PFSK-1 (cell line): ENCODE data around the gene CXXC1.

Source experiments
- FOXP2 ChIP-seq: optimal IDR thresholded peaks from 2 replicates; pipeline ENCODE3; 2011; ENCODE audit warnings: borderline replicate concordance, control low read depth, inconsistent platforms; ENCODE audit not compliant: insufficient read depth; ENCODE audit errors: extremely low read length, extremely low read depth
- POLR2AphosphoS5 ChIP-seq: IDR thresholded peaks from 2 replicates; pipeline ENCODE4 v1.6.1; 2012; ENCODE audit warnings: low read depth, mild to moderate bottlenecking, control low read depth, low read length, moderate library complexity
- REST ChIP-seq, 2 experiments: IDR thresholded peaks; 2 replicates each; pipeline versions ENCODE4 v1.6.1 to v1.8.0; 2011 to 2012; ENCODE audit warnings: low read depth in 2 of 2, low read length in 2 of 2, control low read depth in 1 of 2, inconsistent platforms in 1 of 2, mild to moderate bottlenecking in 1 of 2, moderate library complexity in 1 of 2; ENCODE audit not compliant: insufficient read depth in 1 of 2
- SIN3A ChIP-seq: IDR thresholded peaks from 2 replicates; pipeline ENCODE4 v1.6.1; 2012; ENCODE audit warnings: mild to moderate bottlenecking, low read length, moderate library complexity, borderline replicate concordance; ENCODE audit not compliant: insufficient read depth
- TAF1 ChIP-seq: IDR thresholded peaks from 2 replicates; pipeline ENCODE4 v1.6.1; 2012; ENCODE audit warnings: low read length, control low read depth, borderline replicate concordance; ENCODE audit not compliant: insufficient read depth

The CXXC1 gene

GRCh38 chr18:50250935-50251334 is 36.6 kb downstream of the CXXC1 start:
- TF ChIP-seq FOXP2 (no peak), POLR2AphosphoS5 (no peak)

DNA sequence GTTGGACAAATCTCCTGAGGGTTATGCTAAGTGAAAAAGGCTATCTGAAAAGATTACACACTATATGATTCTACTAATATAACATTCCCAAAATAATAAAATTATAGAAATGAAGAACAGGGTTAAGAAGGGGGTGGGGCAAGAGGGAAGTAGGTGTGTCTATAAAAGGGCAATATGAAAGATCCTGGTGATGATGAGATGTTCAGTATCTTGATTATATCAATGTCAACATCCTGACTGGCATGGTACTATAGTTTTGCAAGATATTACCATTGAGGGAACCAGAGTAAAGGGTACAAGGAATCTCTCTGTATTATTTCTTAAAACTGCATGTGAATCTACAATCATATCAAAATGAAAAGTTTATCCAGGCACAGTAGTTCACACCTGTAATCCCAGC is 37.9 kb downstream of the CXXC1 start:
- TF ChIP-seq FOXP2 = no peak
- no peak for TF ChIP-seq TAF1
- no peak for TF ChIP-seq POLR2AphosphoS5
- TF ChIP-seq SIN3A = no peak
- no peak for TF ChIP-seq REST (IDR thresholded peaks at IDR 0.05; ENCODE audit: insufficient read depth in 1 of 2, low read depth in 2 of 2, low read length in 2 of 2)

DNA sequence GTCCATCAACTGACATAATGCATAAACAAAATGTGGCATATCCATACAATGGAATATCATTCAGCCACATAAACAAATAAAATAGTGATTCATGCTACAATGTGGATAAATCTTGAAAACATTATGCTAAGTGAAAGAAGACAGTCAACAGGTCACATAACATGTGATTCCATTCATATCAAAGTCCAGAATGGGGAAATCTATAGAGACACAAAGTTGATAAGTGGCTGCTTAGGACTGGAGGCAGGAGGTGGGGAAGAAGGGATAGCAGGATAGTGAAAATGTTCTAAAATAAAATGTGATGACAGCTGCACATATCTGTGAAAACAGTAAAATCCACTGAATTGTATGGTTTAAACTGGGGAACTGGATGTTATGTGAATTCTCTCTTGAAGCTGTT is 39.9 kb downstream of the CXXC1 start:
- no peak for TF ChIP-seq FOXP2
- TF ChIP-seq TAF1 = no peak
- no peak for TF ChIP-seq POLR2AphosphoS5
- no peak for TF ChIP-seq REST (IDR thresholded peaks at IDR 0.05; ENCODE audit: insufficient read depth in 1 of 2, low read depth in 2 of 2, low read length in 2 of 2)
- TF ChIP-seq SIN3A = no peak

- TF ChIP-seq POLR2AphosphoS5 (no peak), SIN3A (no peak), REST (IDR thresholded peaks at IDR 0.05; ENCODE audit: insufficient read depth in 1 of 2, low read depth in 2 of 2, low read length in 2 of 2) (no peak), TAF1 (no peak), FOXP2 (no peak)
These were observed 47.4 kb downstream of the CXXC1 start for GRCh38 chr18:50240080-50240563.

- no peak for TF ChIP-seq REST (IDR thresholded peaks at IDR 0.05; ENCODE audit: insufficient read depth in 1 of 2, low read depth in 2 of 2, low read length in 2 of 2)
- TF ChIP-seq FOXP2 = no peak
- TF ChIP-seq POLR2AphosphoS5 = no peak
- no peak for TF ChIP-seq TAF1
- no peak for TF ChIP-seq SIN3A
These were observed 55.1 kb downstream of the CXXC1 start for GRCh38 chr18:50232419-50232818.
